ENCODE measurements around the gene FERMT1. TPM values are rescaled to one million over a fixed set of nuclear protein-coding genes. Genes with fewer than 3 reads are reported as not detected.

Gene FERMT1
- total RNA-seq, 1 experiment from 2014 or later: 30.1 TPM

DNA sequence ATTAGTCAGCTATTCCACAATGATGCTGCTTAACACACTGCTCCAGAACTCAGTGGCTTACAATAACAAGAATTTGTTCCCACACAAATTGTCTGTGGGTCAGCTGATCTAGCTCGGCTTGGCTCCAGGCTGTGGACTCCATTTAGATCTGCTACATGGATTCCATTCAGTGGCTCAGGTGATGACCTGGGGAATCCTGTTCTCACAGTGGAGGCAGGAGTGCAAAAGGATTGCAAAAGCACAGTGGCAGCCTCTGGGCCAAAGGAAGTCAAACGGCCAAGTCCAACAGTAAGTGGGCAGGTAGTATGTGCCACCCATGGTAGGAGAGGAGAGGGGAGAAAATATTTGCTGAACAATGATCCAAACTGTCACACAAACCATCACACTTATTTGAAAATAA, 53.2 kb downstream of the FERMT1 start:
- H3K27ac Mint-ChIP-seq (ENCODE audit: unreplicated experiment): no peak overlapping the region
- BruUV-seq (replicated peaks): no TSS peak
- CTCF ChIA-PET: no interaction called here

DNA sequence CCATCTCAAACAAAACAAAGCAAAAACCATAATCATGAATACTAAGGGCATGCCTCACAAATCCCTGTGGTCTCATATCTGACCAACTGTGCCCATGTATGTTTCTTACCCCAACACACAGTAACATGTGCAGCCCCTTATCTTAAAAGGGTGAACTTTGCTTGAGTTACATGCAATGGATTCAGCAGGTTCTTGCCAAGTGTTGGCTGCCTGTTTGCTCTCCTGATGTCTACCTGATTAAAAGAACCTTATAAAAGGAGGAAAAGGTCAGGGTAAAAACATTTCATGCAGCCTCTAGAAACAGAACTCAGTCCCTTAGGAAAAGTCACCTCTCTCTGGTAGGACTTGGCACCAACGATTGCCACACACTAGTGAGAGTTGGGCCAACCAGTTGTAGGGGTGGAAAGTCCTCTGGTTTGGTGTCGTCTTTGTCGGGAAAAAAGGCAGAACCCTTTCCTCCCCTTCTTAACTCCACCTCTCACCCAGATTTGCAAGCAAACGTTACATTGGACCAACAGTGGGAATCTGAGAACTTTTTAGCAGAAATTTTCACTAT, 55.0 kb downstream of the FERMT1 start:
- no peak for DNase-seq
- Mint-ChIP-seq H3K4me3 (ENCODE audit: unreplicated experiment) (no peak overlapping the region), H3K9me3 (ENCODE audit: unreplicated experiment) (no peaks in the 10 kb centered on the region), H3K36me3 (ENCODE audit: insufficient read depth, unreplicated experiment) (peaks cover 9% of the 10 kb centered on the region), H3K4me1 (ENCODE audit: low read depth, unreplicated experiment) (peaks cover 8% of the 10 kb centered on the region), H3K27ac (ENCODE audit: unreplicated experiment) (no peak overlapping the region), H3K27me3 (ENCODE audit: insufficient read depth, unreplicated experiment) (no peaks in the 10 kb centered on the region)
- CTCF ChIA-PET: no interaction called here
- POLR2A ChIA-PET: no interaction called here
- intact Hi-C loops (cut with micrococcal nuclease; ENCODE audit: unreplicated experiment): no loop called here
- Histone ChIP-seq H3K9me3 (no peaks in the 10 kb centered on the region), H3K4me3 (ENCODE audit: low read depth, low read length) (no peak overlapping the region), H3K36me3 (ENCODE audit: control insufficient read depth, insufficient read depth, low read length) (no peaks in the 10 kb centered on the region), H3K27me3 (replicated peaks; ENCODE audit: control insufficient read depth, insufficient read depth, low read length) (no peaks in the 10 kb centered on the region), H3K4me1 (no peaks in the 10 kb centered on the region; the same call in 1 of the 2 replicates)
- TF ChIP-seq, protein P1, sequence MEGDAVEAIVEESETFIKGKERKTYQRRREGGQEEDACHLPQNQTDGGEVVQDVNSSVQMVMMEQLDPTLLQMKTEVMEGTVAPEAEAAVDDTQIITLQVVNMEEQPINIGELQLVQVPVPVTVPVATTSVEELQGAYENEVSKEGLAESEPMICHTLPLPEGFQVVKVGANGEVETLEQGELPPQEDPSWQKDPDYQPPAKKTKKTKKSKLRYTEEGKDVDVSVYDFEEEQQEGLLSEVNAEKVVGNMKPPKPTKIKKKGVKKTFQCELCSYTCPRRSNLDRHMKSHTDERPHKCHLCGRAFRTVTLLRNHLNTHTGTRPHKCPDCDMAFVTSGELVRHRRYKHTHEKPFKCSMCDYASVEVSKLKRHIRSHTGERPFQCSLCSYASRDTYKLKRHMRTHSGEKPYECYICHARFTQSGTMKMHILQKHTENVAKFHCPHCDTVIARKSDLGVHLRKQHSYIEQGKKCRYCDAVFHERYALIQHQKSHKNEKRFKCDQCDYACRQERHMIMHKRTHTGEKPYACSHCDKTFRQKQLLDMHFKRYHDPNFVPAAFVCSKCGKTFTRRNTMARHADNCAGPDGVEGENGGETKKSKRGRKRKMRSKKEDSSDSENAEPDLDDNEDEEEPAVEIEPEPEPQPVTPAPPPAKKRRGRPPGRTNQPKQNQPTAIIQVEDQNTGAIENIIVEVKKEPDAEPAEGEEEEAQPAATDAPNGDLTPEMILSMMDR (IDR thresholded peaks at IDR 0.05; ENCODE audit: insufficient read depth in 1 of 2, low read depth in 1 of 2, low read length in 1 of 2, severe bottlenecking in 1 of 2, unreplicated experiment in 1 of 2): no peak
- no TSS peak for BruUV-seq (replicated peaks)

More for the DNA sequence above, 53.2 kb downstream of the FERMT1 start:
- intact Hi-C loops (cut with micrococcal nuclease; ENCODE audit: unreplicated experiment): no loop called here
- Histone ChIP-seq H3K9me3 (no peaks in the 10 kb centered on the region), H3K4me1 (peaks cover 10% of the 10 kb centered on the region), H3K27me3 (replicated peaks; ENCODE audit: control insufficient read depth, insufficient read depth, low read length) (no peaks in the 10 kb centered on the region), H3K4me3 (ENCODE audit: low read depth, low read length) (no peak overlapping the region), H3K36me3 (ENCODE audit: control insufficient read depth, insufficient read depth, low read length) (no peaks in the 10 kb centered on the region)
- Mint-ChIP-seq H3K36me3 (ENCODE audit: insufficient read depth, unreplicated experiment) (peaks cover 19% of the 10 kb centered on the region), H3K9me3 (ENCODE audit: unreplicated experiment) (no peaks in the 10 kb centered on the region), H3K4me1 (ENCODE audit: low read depth, unreplicated experiment) (peaks cover 9% of the 10 kb centered on the region), H3K27me3 (ENCODE audit: insufficient read depth, unreplicated experiment) (no peaks in the 10 kb centered on the region), H3K4me3 (ENCODE audit: unreplicated experiment) (no peak overlapping the region)
- DNase-seq: no peak
- POLR2A ChIA-PET: no interaction called here
- TF ChIP-seq, protein P1 (IDR thresholded peaks at IDR 0.05; ENCODE audit: insufficient read depth in 1 of 2, low read depth in 1 of 2, low read length in 1 of 2, severe bottlenecking in 1 of 2, unreplicated experiment in 1 of 2): no peak

DNA sequence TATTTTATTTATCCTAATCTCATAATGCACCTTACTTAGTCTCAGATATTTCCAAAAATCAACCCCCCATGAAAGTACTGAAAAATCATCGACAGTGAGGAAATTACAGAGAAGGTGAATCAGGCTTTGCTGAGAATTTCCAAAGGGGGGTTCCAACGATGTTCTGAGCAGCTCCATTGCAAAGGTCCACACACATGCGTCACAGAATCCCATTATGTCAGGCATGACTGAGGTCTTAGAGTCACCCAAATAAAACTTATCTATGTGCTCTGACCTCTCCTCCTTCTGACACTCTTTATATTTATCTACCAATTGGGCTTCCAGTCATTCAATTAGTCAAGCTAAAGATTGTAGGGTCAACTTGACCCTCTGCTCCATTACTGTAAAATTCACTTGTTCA, 56.2 kb downstream of the FERMT1 start:
- no peaks in the 10 kb centered on the region for H3K9me3 Mint-ChIP-seq (ENCODE audit: unreplicated experiment)
- H3K27me3 Mint-ChIP-seq (ENCODE audit: insufficient read depth, unreplicated experiment): no peaks in the 10 kb centered on the region
- TF ChIP-seq, protein P1 (IDR thresholded peaks at IDR 0.05; ENCODE audit: insufficient read depth in 1 of 2, low read depth in 1 of 2, low read length in 1 of 2, severe bottlenecking in 1 of 2, unreplicated experiment in 1 of 2): no peak
- no peaks in the 10 kb centered on the region for H3K9me3 ChIP-seq
- H3K4me1 Mint-ChIP-seq (ENCODE audit: low read depth, unreplicated experiment): peaks cover 14% of the 10 kb centered on the region
- intact Hi-C loops (cut with micrococcal nuclease; ENCODE audit: unreplicated experiment): no loop called here
- H3K36me3 Mint-ChIP-seq (ENCODE audit: insufficient read depth, unreplicated experiment): no peaks in the 10 kb centered on the region
- no peak overlapping the region for H3K4me3 ChIP-seq (ENCODE audit: low read depth, low read length)
- H3K4me3 Mint-ChIP-seq (ENCODE audit: unreplicated experiment): no peak overlapping the region
- POLR2A ChIA-PET: no interaction called here
- no TSS peak for BruUV-seq (replicated peaks)
- H3K36me3 ChIP-seq (ENCODE audit: control insufficient read depth, insufficient read depth, low read length): no peaks in the 10 kb centered on the region
- no peaks in the 10 kb centered on the region for H3K27me3 ChIP-seq (replicated peaks; ENCODE audit: control insufficient read depth, insufficient read depth, low read length)
- DNase-seq: no peak
- H3K27ac Mint-ChIP-seq (ENCODE audit: unreplicated experiment): no peak overlapping the region
- H3K4me1 ChIP-seq: peaks cover 6% of the 10 kb centered on the region
- CTCF ChIA-PET: no interaction called here
